GM19395 (cell line): Measurements from ENCODE around the gene CHD5.

ENCODE experiments used
- ATAC-seq: cut with Tn5 transposase; IDR thresholded peaks from one replicate; pipeline ENCODE4 v1.9.1; 2021; ENCODE audit warnings: mild to moderate bottlenecking, moderate library complexity; ENCODE audit not compliant: unreplicated experiment

The CHD5 gene

DNA sequence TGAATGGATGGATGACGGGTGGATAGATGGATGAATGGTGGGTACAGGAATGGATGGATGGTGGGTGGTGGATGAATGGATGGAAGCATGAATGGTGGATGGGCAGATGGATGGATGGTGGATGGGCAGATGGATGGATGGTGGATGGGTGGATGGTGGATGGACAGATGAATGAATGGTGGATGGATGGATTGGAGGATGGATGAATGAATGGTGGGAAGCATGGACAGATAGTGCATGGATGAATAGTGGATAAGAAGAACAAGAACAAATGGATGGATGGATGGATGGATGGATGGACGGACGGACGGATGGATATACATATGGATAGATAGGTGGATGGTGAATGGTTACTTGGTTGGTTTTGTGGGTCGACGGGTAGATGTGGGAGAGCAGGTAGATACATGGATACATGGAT lies 4.7 kb downstream of the CHD5 start:
- ATAC-seq = no peak

DNA sequence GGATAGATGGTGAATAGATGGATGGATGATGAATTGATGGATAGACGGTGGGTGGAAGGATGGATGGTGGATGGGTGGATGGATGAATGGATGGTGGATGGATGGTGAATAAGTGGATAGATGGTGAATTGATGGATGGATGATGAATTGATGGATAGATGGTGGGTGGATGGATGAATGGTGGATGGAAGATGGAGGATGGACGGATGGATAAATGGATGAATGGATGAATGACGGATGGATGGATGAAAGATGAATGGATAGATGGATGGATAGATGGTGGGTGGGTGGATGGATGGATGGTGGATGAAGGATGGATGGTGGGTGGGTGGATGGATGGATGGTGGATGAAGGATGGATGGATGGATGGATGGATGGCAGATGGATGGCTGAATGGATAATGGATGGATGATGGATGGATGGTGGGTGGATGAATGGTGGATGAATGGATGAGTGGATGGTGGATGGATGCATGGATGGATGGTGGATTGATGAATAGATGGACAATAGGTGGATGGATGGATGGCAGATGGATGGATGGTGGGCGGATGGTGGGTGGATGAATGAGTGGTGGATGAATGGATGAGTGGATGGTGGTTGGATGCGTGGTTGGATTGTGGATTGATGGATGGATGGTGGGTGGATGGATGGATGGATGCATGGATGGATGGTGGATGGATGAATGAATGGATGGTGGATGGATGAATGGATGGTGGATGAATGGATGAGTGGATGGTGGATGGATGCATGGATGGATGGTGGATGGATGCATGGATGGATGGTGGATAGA lies 5.3 kb downstream of the CHD5 start:
- no peak for ATAC-seq

DNA sequence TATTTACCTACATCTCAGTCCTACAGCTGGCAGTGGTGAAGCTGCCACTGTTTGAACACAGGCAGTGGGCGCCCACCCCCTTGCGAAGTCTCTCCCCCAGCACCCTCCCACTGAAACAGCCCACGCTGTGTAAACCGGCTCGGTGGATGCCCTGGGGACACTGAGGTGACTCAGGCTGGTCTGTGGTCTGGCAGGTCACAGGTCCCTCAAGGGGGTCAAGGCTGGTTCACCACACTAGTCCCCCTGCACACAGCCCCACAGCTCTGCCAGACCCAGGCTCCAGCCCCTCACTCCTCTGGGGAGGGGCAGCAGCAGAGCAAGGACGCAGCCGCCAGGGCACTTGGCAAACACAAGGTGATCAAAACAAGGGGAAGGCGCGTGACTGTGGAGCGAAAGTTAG lies 7.6 kb downstream of the CHD5 start:
- no peak for ATAC-seq

GRCh38 chr1:6171548-6172124 lies 8.5 kb downstream of the CHD5 start:
- no peak for ATAC-seq

DNA sequence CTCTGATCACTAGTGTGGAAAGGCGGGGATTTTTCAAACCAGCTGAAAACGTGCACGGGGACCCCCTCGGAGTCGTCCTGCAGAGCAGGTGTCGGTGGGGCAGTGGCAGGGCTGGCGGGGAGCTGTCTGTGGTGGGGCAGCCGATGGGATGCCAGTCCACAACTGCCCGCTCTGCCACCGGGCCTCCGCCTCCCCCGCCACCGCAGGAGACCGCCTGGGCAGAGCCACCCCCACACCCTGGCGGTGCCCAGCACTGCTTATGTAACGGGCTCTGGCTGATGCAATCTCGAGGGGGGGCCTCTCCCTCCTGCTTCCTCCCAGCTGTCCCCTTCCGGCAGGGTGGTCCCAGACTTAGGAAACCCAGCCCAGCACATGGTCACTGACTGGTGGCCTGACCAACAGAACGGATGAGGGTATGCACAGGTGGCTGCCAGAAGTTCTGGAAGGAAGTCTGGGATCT lies 9.3 kb downstream of the CHD5 start:
- ATAC-seq = no peak

GRCh38 chr1:6170116-6170741 lies 9.9 kb downstream of the CHD5 start:
- no peak for ATAC-seq

DNA sequence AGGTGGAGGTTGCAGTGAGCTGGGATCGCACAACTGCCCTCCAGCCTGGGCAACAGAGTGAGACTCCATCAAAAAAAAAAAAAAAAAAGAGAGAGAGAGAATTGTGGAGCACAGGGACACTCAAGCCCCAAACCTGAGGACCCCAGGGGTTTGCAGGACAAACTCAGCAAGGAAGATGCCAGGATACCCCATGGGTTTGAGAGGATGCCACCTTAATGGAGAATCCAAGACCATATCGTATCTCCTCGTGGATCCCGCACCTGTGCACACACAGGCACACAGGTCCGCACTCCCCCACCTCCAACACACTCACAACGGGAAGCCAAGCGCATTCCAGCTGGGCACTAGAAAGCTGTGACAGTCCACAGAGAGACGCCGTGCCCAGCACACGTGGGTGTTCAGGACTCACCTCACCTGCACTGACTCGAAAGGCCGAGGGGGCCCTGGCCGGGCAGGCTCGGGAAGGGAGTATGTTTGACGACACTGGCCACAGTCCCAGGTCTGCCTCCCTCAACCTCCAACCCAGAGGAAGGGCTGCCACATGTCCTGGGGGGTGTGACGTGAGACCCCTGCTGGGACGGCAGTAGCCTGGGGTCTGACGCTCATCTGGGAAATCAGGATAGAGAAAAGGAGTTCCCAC lies 11.1 kb downstream of the CHD5 start:
- no peak for ATAC-seq

GRCh38 chr1:6167391-6168303 lies 12.5 kb downstream of the CHD5 start:
- no peak for ATAC-seq

- ATAC-seq = no peak
Observed at GRCh38 chr1:6166655-6167390, 13.3 kb downstream of the CHD5 start.

DNA sequence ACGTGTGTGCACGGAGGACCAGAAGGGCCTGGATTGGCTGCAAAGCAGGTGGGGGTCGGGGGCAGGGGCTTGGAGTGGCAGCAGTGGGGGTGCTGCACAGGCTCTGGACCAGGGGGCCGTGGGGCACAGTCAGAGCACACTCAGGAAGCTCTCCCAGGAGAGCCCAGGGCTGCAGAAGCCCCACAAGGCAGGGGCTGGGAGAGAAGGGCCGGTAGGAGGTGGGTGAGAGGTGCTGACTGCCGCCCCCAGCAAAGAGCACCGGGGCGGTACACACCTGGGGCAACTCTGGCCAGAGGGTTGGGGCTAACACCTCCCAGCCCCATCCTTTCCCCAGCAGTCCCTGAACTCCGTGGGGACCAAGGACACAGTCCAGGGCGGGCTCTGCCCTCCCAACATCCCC lies 13.9 kb downstream of the CHD5 start:
- no peak for ATAC-seq

DNA sequence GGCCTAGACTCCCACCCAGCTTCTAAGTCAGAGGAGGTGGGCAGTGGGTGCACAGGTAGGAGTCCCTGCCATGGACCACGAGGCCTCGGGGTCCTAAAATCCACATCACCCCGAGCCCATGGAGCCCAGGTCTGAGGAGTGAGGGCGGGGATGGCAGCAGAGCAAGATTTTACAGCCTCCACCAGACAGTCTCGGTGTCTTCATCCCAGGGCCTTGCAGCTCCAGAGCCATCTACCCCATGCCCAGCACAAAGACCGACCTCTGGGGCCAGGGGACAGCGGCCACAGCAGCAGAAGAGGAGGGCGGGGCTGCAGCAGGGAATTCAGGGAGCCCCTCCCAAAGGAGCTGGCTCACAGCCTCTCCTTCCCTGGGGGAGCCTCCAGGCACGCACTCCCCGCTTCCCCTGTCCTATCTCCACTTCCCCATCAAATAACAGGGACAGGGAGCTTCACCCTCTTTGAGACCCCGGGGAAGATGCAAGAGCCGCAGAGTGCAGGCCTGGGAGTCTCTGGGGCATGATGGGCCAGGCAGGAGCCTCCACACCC lies 14.6 kb downstream of the CHD5 start:
- ATAC-seq = no peak

DNA sequence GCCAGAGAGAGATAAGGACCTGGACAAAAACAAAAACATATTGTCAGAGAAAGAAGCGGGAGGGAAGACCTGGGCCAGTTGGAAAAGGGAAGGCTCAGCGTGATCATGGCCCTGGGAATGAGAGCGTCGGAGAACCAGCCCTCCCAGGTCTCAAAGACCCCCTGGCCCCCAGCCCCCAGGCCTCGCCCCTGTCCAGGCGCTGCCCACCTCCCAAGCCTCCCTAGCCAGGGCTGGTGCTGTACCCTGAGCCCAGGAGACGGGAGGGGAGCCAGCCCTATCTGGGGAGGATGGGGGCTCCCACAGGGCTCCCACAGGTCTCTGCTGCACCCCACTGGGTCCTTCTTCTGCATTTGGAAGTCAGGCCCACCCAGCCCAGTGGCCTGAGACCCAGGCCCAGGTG lies 15.1 kb downstream of the CHD5 start:
- no peak for ATAC-seq

DNA sequence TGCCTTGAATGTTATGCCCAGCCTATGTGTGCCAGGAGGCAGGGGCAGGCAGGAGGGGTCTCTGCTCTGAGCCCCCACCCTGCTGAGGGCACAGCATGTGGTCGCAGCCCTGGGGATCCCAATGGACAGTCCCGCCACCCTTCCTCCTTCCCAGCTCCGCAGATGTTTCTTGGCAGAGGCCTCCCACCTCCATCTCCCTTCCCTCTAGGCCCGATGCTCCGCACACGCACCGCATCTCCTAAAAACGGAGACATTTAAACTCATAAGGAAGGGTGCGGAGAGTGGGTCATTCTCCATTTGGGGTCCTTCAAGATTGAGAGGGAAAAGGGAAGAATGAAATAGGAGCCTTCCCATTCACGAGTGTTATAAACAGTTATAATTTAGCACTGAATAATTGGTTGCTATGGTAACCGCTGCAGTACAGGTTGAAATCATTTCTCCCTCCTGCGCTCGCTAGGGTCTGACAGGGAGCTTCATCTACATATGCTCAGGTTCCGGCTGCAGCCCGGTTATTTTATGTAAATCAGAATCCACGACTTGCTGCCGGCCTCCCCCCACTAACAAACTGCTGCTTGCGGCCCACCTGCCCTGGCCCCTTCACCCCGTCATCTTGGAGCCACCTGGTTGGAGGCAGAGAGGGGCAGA lies 16.0 kb downstream of the CHD5 start:
- ATAC-seq = no peak

- no peak for ATAC-seq
Observed at GRCh38 chr1:6163191-6163972, 16.7 kb downstream of the CHD5 start.

DNA sequence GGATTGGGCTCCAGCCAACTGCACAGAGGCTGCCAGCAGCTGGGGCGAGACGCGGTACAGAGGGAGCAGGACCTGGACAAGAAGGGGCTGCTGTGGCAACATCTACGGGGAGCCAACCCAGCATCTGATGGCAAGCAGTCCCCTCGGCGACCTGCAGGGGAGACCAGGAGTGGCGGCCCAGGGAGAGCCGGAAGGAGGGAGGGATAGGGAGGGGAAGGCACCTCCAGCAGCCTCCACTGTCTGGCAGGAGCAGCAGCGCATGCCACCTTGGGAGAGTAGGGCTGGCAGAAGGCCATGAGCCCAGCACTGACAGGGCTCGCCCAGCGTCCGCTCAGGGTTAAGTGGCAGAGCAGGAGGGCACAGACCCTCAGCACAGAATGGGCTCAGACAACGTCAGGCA lies 17.3 kb downstream of the CHD5 start:
- ATAC-seq = no peak

DNA sequence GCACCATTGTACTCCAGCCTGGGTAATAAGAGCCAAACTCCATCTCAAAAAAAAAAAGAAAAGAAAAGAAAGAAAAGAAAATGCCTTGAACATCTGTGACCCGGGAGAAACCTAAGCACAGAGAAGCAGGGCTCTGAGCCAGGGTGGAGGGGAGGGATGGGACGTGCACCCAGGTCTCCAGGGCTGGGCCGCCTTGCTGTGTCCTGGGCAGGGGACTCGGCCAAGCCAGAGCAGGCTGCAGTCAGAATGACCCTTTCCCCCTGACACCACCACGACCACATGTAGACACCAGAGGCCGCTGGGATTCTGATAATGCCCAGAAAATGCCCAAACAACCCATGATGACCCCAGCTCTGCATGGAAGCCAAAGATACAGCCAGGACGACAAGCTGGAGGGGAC lies 17.8 kb downstream of the CHD5 start:
- ATAC-seq = no peak

- ATAC-seq = no peak
Observed at GRCh38 chr1:6158181-6158580, 21.9 kb downstream of the CHD5 start.

DNA sequence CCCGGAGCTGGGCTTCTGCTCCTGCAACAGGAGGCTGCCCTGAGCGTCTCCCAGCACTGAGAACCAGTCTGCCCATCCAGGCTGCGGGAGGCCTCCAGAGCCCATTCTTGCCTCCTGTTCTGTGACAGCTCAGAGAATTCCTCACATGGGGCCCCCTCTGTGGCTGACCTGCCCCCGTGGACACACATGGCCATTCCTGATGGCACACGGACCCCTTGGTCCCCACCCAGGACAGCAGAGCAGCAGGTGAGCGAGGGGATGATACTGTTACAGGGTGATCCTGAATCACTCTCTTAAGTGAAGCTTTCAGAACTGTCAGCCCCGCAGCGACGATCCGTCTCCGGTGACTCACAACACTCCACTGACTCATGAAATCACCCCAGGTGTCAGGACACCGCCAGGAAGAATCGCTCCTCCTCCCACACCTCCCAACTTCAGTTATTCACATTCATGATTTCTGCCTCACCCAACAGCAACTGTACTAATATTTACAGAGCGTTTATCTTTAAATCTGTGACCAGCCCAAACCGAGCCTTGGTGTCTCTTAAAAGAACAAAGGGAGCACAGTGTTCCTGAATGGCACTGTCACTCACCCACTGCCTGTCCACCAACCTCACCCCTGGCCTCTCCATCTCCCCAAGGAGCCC lies 22.5 kb downstream of the CHD5 start:
- no peak for ATAC-seq
